Coronary artery (tissue), 2 donors: ENCODE results near the gene MFAP3L.

Experiments used
- DNase-seq: peaks from one replicate; pipeline ENCODE4 v3.0.0-alpha.2; 2017; ENCODE audit warnings: low spot score
- H3K27ac ChIP-seq, 2 donors: fragments of 200-600 bp; sonication (generic); one replicate each; pipeline ENCODE4 v1.5.1; 2016 to 2019
- H3K4me3 ChIP-seq: fragments of 200-600 bp; sonication (generic); 2 replicates; pipeline ENCODE4 v1.5.1; 2016; ENCODE audit warnings: mild to moderate bottlenecking, moderate library complexity
- TF ChIP-seq, protein P1 (sequence below): fragments of 200-600 bp; sonication (generic); IDR thresholded peaks from one replicate; pipeline ENCODE4 v1.5.1; 2019; ENCODE audit warnings: antibody characterized with exemption

MFAP3L gene

DNA sequence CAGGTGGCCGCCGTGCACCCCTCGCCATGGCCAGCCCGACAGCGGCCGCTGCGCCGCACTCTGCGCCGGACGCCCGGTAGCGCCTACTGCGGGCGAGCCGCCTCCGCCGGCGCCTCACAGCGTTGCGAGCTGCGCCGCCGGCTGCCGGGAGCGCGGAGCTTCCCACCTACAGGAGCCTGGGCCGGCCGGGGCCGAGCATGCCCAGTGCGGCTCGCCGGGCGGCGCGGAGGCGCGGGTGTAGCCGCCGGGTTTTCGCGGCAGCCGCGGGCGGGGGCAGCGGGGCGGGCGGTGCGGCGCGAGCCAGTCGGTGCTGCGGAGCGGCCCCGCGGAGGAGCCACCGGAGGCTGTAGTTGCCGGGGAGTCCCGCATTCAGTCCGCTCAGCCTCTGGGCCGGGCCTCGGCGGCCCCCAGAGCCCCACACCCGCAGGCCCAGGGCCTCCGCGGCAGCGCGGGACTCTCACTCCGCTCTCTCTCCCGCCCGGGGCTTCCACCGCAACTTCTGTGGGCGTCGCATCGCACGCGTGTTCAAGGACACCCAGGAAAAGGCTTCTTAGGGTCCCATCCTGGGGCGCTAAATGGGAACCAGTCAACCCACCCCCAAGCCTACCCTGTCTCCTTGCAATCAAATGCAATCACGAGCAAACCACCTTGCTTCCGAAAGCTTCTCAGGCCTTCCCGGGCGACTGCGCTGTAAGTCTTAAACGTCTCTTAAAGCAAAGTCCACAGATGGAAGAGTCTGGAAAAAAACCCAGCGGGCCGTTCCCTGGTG, at the start of gene MFAP3L:
Gene MFAP3L (minus strand): TSS at position 143 of the 769 bp plus-strand sequence. CDS start 20,518 bp downstream, outside the sequence.
- Histone ChIP-seq H3K4me3 (peak within 1 kb of the TSS; percentile 88), H3K27ac (peak within 1 kb of the TSS; percentile 89 to 96)
- DNase-seq: peak; percentile 91
- TF ChIP-seq, protein P1, sequence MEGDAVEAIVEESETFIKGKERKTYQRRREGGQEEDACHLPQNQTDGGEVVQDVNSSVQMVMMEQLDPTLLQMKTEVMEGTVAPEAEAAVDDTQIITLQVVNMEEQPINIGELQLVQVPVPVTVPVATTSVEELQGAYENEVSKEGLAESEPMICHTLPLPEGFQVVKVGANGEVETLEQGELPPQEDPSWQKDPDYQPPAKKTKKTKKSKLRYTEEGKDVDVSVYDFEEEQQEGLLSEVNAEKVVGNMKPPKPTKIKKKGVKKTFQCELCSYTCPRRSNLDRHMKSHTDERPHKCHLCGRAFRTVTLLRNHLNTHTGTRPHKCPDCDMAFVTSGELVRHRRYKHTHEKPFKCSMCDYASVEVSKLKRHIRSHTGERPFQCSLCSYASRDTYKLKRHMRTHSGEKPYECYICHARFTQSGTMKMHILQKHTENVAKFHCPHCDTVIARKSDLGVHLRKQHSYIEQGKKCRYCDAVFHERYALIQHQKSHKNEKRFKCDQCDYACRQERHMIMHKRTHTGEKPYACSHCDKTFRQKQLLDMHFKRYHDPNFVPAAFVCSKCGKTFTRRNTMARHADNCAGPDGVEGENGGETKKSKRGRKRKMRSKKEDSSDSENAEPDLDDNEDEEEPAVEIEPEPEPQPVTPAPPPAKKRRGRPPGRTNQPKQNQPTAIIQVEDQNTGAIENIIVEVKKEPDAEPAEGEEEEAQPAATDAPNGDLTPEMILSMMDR: no peak

DNA sequence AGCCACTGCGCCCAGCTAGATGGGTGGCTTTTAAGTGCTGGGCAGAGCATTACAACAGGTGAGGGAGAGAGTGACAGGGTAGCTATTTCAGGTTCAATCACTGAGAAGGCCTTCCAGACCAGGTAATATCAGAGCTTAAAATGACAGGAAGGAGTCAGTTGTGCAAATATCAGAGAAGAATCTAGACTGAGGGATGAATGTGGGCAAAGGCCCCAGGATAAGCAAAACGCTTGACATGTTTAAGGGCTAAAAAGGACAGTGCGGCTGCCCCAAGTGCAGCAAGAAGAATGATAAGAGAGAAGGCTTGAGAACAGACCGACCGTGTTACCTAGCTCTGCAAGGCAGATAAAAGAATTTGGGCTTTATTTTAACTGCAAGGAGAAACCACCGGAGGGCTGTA, 45.0 kb upstream of the MFAP3L start:
- no peak overlapping the region for H3K27ac ChIP-seq
- DNase-seq: no peak
- TF ChIP-seq, protein P1: no peak
- no peak overlapping the region for H3K4me3 ChIP-seq

DNA sequence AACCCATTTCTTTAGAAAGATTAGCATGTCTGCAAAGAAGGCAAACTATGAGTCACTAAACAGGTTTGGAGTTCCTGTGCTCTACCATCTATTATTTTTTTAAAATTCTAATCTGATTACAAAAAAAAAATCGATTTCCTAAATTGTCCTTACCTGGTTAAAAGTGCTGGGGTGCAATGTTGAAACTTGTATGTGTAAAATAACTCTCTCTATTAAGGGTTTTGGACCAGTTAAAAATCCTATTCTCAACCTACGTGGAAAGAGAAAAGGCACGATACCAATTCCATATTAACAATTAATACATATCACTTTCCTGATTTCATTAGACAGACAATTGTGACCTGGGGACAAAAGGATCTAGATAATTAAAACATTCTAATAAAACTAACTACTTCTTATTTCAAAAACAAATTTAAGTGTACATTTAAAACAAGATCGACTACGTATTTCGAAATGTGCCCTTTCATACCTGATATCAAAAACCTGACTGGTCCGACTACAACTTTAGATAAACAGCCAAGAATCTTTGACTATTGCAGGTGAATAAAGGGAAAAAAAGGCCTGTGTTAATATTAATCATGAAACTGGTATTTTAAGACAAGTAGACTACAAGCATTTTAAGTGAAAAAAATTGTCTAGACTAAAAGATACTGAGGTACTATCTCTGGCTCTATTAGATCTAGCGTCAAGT, 42.4 kb upstream of the MFAP3L start:
- DNase-seq: no peak
- Histone ChIP-seq H3K27ac (no peak overlapping the region), H3K4me3 (no peak overlapping the region)
- TF ChIP-seq, protein P1: no peak

DNA sequence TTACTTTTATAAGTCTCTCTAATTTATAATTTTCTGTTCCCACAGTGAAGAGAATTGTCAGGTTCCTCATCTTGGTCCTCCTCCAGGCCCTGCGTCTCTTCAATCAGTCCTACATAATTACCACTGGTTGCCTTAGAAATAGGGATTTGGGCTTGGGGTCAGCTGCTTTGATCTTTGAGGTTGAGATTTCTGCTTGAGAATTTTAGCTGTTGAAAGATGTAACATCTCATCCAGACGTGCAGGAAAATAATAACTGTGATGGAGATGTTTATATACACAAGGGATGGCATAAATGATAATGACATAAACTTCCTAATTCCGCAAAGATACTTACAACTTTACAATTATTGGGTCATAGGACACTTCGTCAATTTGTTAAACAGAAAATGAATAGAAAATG, 33.2 kb upstream of the MFAP3L start:
- TF ChIP-seq, protein P1: no peak
- Histone ChIP-seq H3K4me3 (no peak overlapping the region), H3K27ac (no peak overlapping the region)
- DNase-seq: no peak

DNA sequence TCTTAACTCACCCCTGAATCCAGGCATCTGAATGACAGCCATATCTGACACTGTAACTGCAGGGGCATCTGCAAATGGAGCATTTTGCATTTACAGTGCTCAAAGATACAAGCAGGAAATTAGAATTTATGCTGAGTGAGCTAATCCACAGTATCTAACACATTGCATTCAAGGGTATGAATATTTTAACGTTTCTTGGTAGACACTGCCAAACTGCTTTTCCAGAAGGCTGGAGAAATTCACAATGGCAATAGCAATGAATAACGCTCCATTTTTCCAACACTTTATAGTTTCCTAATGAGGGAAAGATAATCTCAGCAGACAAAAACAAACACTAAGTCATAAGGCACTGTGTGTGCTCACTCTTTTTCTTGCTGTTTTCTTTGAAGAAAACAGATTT, 32.6 kb upstream of the MFAP3L start:
- Histone ChIP-seq H3K4me3 (no peak overlapping the region), H3K27ac (no peak overlapping the region)
- TF ChIP-seq, protein P1: no peak
- no peak for DNase-seq

DNA sequence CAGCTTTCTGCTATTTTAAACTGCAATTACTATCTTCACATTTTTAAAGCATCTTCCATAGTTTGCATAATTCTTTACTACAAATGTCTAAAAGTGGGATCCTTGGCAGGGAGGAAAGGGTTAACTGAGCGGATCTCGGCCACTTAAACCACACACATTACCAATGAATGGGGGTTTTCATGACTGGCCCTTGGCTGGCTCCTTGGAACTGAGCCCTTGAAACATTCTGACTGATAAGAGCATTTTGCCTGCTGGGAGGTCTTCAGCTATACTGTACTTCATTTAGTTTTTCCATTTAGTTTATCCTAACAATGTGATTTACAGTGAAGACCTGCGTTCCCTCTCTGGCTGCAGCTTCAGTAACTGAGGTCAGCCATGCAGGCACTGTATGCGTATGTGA, 31.7 kb upstream of the MFAP3L start:
- TF ChIP-seq, protein P1: no peak
- no peak for DNase-seq
- H3K27ac ChIP-seq: no peak overlapping the region
- no peak overlapping the region for H3K4me3 ChIP-seq

DNA sequence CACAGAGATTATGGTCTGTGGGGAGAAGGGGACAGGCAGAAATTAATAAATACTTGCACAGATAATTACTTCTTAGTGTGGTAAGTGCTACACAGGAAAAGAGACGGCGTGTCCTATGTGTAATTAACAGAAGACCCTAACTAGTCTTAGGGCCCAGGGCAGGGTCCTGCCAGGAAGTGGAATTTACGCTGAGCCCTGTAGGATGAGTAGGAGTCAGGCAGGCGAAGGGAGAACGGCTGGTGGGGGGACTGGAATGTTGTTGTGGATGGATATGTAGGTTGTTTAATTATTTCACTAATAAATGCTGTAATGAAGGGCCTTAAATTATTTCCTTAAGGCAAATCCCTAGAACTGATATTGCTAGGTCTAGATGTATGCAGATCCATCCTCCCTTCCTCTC, 26.7 kb upstream of the MFAP3L start:
- no peak for DNase-seq
- TF ChIP-seq, protein P1: no peak
- Histone ChIP-seq H3K27ac (no peak overlapping the region), H3K4me3 (no peak overlapping the region)
